LNCAP (cell line): ENCODE data around the gene PDIA3.
"Not testable (repeated sequence)": the region's sequence is repeated elsewhere in the genome, so short reads cannot be mapped to it uniquely, and the experiment has no call there.

Experiments used
- TF ChIP-seq, protein P1 (sequence below): fragments of 450-650 bp; IDR thresholded peaks from 2 replicates; pipeline ENCODE4 v1.5.1; 2017; ENCODE audit warnings: mild to moderate bottlenecking

Gene PDIA3

DNA sequence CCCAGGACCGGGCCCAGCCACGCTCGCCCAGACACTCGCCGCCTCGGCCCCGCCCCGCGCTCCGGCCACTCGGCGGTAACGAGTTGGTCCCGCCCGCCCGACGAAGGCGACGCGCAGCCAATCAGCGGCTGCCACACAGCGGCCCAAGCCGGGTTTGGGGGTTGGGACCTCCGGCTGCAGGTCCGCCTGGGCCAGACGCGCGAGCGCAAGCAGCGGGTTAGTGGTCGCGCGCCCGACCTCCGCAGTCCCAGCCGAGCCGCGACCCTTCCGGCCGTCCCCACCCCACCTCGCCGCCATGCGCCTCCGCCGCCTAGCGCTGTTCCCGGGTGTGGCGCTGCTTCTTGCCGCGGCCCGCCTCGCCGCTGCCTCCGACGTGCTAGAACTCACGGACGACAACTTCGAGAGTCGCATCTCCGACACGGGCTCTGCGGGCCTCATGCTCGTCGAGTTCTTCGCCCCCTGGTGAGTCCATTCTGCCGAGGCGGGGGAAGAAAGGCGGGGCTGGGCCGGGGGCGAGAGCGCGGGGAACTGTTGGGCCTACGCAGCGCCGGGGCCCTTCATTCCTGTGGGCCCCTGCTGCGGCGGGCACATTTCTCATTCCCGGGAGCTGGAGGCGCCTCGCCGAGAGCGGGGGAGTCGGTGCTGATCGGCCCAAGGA, at the start of gene PDIA3:
TSS of gene PDIA3 (plus strand) at position 194 of the 658 bp plus-strand sequence. CDS start at position 296, 102 bp downstream.
- TF ChIP-seq, protein P1, sequence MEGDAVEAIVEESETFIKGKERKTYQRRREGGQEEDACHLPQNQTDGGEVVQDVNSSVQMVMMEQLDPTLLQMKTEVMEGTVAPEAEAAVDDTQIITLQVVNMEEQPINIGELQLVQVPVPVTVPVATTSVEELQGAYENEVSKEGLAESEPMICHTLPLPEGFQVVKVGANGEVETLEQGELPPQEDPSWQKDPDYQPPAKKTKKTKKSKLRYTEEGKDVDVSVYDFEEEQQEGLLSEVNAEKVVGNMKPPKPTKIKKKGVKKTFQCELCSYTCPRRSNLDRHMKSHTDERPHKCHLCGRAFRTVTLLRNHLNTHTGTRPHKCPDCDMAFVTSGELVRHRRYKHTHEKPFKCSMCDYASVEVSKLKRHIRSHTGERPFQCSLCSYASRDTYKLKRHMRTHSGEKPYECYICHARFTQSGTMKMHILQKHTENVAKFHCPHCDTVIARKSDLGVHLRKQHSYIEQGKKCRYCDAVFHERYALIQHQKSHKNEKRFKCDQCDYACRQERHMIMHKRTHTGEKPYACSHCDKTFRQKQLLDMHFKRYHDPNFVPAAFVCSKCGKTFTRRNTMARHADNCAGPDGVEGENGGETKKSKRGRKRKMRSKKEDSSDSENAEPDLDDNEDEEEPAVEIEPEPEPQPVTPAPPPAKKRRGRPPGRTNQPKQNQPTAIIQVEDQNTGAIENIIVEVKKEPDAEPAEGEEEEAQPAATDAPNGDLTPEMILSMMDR, result not testable (repeated sequence)

DNA sequence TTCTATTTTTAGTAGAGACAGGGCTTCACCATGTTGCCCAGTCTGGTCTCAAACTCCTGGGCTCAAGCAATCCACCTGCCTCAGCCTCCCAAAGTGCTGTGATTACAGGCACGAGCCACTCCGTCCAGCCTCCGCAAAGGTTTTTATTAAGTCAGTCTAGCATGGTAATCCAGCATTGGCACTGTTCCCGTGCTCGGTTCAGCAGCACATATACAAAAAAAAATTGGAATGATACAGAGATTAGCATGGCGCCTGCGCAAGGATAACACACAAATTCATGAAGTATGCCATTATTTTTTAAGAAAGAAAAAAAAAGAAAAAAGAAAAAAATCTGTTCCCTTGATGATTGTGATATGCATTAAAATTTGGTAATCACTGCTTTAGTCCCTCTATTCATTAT, 44.1 kb upstream of the PDIA3 start:
- TF ChIP-seq, protein P1, result no peak

DNA sequence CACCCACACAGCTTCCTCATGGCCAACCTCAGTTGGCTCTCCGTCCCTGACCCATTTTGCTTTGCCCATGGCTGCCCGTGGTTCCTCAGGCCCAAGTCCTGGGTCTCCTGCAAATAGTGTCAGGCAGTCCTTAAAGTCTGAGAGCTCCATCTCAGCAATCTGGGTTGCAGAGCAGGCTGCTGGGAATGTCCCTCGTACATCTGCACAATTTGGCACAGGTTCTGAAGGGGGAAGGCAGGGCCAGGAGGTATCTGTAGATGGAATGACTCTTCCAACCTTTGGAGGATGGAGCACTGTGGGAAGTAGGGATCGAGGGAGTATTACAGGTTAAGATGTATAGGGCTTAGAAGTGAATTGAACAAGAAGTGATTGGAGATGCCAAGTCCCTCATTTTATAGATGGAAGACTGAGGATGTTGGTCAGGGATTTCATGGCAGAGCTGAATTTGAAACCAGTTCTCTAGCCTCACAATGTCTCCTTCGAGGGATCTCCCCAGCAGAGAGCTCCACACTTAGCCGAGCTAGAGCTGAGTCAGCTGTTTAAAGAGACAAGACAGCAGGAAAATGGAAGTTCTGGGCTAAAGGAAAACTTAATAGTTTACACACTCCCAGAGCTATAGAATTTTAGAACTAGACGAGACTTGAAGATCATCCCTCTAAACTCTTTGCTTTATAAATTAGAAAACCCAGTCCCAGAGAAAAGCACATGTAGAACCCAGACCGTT, 43.4 kb upstream of the PDIA3 start:
- TF ChIP-seq, protein P1, result no peak

DNA sequence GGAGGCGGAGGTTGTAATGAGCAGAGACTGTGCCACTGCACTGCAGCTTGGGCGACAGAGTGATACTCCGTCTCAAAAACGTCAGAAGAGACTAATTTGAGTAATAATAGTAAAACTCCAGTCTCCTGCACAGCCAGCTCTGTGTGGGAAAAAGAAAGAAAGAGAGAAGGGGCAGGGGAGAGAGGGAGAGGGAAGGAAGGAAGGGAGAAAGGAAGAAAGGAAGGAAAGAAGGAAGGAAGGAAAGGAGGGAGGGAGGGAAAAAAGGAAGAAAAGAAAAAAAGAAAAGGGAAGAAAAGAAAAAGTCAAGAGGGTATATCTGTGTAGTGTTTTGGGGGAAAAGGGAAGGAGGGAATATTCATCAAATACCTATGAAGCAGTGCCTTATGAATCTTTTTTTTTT, 23.1 kb upstream of the PDIA3 start:
- TF ChIP-seq, protein P1, result no peak

DNA sequence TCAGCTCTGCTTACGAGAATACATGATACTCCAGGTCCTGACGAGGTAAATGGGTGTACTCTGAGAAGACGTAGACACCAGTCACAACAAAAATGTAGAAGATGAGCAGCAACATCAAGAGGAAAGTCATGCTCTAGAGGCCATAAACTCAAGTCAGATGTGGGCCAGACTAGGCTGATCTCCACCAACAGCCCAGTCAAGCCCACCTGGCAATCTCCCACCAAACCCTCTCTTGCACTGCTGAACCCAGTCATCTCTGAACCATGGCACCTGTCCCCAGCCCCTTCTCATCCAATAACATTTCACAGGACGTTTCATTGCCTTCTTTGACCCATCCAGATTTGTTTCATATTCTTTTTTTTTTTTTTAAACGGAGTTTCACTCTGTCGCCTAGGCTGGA, 10.8 kb upstream of the PDIA3 start:
- TF ChIP-seq, protein P1, result no peak

DNA sequence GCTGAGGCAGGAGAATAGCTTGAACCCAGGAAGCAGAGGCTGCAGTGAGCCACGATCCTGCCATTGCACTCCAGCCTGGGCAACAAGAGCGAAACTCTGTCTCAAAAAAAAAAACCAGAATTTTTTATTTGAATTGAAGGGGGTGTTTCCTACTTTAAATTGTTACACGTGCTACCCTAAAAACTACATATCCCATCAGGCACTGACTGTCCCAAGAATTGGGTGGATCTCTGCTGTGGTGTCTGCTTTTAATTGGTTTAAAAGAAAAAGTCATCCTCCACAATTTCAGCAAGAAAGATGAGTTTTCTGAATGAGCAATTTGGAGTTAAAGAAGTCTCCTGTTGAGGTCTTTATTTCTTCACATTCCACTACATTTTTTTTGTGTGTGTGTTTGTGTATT, 2.1 kb downstream of the PDIA3 start:
- TF ChIP-seq, protein P1, result no peak

DNA sequence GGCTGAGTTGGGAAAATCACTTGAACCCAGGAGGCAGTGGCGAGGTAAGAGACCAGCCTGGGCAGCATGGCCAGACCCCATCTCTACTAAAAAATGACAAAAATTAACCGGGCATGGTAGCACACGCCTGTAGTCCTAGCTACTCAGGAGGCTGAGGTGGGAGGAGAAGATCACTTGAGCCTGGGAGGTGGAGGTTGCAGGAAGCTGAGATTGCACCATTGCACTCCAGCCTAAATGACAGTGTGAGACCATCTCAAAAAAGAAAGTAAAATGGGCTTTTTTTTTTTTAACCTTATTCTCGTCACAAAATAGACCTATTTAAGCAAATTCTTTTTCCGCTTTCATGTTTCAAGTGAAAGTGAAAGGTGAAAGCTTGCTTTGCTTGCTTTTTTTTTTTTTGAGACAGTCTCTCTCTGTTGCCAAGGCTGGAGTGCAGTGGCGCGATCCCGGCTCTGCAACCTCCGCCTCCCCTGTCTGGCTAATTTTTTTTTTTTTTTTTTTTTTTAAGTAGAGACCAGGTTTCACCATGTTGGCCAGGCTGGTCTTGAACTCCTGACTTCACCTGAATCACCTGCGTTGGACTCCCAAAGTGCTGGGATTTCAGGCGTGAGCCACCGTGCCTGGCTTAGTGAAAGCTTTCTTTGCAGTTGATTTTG, 3.6 kb downstream of the PDIA3 start:
- TF ChIP-seq, protein P1, result no peak
